GM21360 (cell line): ENCODE results near the gene PCDHAC1.
"Not testable (repeated sequence)": the region's sequence is repeated elsewhere in the genome, so short reads cannot be mapped to it uniquely, and the experiment has no call there.

Experiments
- ATAC-seq: cut with Tn5 transposase; IDR thresholded peaks from one replicate; pipeline ENCODE4 v1.9.1; 2021; ENCODE audit warnings: mild to moderate bottlenecking, moderate library complexity; ENCODE audit not compliant: unreplicated experiment

The PCDHAC1 gene, protein sequence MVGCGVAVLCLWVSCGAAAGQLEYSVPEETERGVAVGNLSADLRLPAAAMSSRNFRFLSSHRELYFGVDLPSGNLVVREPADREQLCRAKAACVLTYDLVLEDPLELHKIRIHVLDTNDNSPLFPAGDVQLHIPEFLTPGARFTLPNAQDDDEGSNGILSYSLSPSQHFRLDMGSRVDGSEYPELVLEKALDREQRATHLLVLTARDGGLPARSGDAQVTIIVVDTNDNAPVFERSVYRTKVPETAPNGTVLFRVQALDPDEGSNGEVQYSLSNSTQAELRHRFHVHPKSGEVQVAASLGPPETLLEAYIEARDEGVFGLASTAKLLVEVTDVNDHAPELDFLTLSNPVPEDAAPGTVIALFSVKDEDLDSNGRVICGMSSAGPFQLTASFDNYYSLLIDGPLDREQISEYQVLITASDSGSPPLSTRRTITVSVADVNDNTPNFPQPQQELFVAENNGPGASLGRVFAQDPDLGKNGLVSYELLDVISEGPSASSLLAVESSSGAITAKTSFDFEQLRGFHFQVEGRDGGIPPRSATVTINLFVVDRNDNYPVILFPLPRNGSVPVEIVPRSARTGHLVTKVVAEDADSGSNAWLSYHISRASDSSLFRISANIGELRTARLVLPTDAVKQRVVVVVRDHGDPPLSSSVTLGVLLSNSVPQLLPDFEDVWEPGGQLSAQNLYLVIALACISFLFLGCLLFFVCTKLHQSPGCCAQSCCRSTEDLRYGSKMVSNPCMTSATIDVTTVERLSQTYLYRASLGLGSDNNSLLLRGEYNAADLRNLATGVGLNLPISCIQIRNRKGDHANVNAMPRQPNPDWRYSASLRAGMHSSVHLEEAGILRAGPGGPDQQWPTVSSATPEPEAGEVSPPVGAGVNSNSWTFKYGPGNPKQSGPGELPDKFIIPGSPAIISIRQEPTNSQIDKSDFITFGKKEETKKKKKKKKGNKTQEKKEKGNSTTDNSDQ

DNA sequence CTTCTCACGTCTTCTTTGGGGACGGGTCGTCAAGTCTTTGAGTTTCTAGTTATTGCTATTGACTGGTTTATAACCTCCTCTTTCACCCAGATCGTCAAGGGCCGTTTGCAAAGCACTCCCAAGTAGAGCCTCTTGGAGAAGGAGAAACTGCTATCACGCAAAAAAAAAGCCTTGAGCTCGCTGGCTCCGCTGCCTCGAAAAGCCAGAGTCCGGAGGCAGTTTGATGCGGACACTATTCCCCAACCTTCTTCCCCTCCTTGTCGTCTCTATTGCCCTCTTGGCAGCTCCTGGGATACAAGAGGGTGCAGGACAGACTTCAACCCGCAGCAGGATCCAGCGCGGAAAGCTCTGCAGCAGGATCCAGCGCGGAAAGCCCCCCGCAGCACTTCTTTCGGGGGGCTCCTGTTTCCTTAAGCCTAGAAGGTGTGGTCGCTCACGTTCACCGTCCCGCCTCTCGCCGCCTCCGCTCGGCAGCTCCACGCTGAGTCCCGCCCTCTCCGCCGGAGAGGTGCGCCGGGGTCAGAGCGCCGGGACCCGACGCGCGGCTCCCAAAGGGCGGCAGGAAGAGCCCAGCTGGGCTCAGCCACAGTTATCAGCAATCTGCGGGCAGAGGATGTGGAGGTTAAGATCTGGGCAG is at the start of gene PCDHAC1:
Gene PCDHAC1, plus strand, starts transcription at position 494 of the 637 bp plus-strand sequence. CDS start 594 bp downstream, outside the sequence.
- ATAC-seq, result no peak

DNA sequence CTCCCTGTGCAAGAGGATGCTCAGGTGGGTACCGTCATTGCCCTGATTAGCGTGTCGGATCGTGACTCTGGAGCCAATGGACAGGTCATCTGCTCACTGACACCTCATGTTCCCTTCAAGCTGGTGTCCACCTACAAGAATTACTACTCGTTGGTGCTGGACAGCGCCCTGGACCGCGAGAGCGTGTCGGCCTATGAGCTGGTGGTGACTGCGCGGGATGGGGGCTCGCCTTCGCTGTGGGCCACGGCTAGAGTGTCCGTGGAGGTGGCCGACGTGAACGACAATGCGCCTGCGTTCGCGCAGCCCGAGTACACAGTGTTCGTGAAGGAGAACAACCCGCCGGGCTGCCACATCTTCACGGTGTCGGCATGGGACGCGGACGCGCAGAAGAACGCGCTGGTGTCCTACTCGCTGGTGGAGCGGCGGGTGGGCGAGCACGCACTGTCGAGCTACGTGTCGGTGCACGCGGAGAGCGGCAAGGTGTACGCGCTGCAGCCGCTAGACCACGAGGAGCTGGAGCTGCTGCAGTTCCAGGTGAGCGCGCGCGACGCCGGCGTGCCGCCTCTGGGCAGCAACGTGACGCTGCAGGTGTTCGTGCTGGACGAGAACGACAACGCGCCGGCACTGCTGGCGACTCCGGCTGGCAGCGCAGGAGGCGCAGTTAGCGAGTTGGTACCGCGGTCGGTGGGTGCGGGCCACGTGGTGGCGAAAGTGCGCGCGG is 49.4 kb upstream of the PCDHAC1 start:
- not testable (repeated sequence) for ATAC-seq

DNA sequence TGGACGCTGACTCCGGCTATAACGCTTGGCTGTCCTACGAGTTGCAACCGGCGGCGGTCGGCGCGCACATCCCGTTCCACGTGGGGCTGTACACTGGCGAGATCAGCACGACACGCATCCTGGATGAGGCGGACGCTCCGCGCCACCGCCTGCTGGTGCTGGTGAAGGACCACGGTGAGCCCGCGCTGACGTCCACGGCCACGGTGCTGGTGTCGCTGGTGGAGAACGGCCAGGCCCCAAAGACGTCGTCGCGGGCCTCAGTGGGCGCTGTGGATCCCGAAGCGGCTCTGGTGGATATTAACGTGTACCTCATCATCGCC is 48.9 kb upstream of the PCDHAC1 start:
- ATAC-seq, result no peak

DNA sequence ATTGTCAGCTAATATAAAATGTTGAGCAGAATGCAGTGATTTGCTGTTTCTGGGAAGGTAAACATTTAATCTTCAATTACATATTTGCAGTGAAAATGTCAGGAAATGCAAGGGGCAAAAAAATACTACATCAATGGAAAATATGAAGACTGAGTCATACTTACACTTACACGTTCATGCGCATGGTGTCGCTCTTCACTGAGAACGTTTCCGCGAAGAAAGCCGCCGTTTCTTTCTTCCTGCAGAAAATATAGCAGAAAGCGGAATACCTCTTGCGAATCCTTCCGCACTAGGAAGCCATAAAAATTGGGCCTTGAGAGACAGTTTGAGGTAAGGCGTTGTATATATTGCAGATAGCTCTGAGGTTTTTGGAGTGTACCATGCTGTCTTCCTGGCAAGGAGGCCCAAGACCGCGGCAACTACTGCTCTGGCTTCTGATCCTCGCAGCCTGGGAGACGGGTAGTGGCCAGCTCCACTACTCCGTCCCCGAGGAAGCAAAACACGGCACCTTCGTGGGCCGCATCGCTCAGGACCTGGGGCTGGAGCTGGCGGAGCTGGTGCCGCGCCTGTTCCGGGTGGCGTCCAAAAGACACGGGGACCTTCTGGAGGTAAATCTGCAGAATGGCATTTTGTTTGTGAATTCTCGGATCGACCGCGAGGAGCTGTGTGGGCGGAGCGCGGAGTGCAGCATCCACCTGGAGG is 44.1 kb upstream of the PCDHAC1 start, which contains the start of gene PCDHA13:
Gene PCDHA13, plus strand, starts transcription at position 236 of the 702 bp plus-strand sequence. Its CDS starts 145 bp downstream, at position 381.
- no peak for ATAC-seq

DNA sequence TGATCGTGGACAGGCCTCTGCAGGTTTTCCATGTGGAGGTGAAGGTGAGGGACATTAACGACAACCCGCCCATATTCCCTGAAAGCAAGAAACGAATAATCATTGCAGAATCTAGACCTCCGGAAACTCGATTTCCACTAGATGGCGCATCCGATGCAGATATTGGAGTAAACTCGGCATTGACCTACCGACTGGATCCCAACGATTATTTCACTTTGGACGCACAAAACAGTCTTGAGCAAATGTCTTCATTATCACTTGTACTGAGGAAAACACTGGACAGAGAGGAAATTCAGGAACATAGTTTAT is 43.6 kb upstream of the PCDHAC1 start:
- no peak for ATAC-seq

DNA sequence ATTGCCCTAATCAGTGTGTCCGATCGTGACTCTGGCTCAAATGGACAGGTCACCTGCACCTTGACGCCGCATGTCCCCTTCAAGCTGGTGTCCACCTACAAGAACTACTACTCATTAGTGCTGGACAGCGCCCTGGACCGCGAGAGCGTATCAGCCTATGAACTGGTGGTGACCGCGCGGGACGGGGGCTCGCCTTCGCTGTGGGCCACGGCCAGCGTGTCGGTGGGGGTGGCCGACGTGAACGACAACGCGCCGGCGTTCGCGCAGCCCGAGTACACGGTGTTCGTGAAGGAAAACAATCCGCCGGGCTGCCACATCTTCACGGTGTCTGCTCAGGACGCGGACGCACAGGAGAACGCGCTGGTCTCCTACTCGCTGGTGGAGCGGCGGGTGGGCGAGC is 42.7 kb upstream of the PCDHAC1 start:
- no peak for ATAC-seq

DNA sequence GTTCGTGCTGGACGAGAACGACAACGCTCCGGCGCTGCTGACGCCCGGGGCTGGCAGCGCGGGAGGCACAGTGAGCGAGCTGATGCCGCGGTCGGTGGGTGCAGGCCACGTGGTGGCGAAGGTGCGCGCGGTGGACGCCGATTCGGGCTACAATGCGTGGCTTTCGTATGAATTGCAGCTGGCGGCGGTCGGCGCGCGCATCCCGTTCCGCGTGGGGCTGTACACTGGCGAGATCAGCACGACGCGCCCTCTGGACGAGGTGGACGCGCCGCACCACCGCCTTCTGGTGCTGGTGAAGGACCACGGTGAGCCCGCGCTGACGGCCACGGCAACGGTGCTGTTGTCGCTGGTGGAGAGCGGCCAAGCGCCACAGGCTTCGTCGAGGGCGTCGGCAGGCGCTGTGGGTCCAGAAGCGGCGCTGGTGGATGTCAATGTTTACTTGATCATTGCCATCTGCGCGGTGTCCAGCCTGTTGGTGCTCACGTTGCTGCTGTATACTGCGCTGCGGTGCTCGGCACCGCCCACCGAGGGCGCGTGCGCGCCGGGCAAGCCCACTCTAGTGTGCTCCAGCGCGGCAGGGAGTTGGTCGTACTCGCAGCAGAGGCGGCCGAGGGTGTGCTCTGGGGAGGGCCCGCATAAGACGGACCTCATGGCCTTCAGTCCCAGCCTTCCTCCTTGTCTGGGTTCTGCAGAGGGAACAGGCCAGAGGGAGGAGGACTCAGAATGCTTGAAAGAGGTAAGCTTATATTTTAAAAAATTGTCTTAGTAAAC is 42.0 kb upstream of the PCDHAC1 start:
- no peak for ATAC-seq

DNA sequence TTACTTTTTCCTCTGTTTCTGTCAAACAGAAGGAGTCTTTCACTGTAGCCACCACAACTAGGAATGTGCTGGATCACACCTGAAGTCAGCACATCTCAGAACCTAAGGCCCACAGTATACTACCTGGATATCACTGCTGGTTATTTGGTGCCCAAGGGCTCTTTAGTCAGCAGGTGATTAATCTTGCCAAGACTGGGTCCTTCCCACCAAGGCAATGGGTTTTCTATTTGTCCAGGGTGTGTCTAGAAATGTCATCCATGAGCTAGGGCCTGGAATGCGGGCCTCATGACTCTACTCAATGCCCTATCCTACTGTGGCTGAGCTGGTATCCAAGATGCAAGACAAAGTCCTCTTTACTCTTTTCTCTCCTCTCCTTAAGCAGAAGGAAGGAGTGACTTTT is 9.8 kb upstream of the PCDHAC1 start:
- no peak for ATAC-seq

DNA sequence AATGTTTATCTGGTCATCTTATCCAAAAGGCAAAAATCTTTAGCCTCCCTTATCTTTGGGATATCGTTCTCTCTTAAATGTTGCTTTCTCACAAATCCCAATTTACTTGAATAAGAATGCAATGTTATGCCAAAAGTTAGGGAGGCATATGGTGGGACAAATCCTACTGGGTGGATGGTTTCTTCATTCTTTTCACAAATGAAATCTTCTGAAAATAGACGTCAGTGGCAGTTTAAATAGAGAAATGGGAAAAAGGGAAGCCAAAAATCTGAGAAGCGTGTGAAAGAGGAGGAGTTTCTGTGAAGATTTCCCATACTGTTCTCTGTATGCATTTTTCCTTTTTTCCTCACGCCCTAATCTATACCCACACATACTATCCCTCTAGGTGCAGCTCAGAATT is 2.5 kb upstream of the PCDHAC1 start:
- ATAC-seq, result no peak

DNA sequence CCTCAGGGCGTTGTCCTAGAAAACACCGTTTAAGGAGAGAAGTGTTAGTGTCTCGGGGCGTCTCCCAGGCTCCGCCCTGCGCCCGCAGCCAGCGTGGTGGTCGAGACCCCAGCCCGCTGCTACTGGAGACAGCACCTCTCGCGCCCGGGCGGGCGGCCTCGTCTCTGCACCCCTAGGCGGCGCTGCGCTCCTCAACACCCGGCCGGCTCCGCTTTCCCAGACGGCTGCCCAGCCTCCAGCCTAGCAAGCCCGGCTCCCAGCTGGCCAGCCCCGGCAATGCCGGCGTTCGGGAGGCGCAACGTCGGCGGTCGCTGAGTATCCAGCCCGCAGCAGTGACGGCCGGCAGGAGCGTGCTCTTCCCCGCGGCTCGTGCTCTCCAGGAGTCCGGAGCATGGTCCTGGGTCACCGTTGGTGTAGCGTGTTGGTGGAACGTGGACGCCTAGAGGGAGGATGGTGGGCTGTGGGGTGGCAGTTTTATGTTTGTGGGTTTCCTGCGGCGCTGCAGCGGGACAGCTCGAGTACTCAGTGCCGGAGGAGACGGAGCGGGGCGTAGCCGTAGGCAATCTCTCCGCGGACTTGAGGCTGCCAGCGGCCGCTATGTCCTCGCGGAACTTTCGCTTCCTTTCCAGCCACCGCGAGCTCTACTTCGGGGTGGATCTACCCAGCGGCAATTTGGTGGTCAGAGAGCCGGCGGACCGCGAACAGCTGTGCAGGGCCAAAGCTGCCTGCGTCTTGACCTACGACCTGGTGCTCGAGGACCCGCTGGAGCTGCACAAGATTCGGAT is 536 bp downstream of the PCDHAC1 start:
- ATAC-seq, result no peak

DNA sequence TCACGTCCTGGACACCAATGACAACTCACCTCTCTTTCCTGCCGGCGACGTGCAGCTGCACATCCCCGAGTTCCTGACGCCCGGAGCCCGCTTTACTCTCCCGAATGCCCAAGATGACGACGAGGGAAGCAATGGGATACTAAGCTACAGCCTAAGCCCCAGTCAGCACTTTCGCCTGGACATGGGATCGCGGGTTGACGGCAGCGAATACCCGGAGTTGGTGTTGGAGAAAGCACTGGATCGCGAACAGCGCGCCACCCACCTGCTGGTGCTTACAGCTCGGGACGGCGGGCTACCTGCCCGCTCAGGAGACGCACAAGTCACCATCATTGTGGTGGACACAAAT is 1.1 kb downstream of the PCDHAC1 start:
- no peak for ATAC-seq

DNA sequence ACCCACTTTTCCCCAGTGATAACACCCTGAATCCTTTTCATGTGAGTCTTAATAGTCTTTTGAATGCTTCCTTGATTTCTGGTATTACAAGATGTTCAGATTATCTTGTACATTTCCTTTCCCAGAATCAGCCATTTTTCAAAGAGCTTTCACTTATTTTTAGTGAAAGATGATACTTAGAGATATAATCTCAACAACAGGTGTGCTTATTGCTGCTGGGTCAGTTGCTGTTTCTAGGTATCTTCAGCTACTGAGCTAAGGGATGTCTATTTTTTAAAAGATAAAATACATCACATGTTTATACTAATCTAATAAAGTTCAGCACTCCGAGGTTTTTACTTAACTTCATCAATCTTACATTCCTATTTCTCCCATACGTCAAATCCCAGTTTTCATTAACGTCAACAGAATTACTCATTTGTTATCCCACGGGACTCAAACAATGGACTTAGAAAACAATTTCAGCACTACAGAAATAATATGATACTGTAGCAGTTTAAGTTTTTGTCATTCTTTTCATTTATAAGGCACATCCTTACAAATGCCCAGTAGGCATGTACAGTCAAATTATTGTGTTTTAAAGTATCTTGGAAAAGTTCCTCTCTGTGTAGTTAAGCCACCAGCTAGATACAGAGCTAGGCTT is 9.0 kb downstream of the PCDHAC1 start:
- no peak for ATAC-seq

DNA sequence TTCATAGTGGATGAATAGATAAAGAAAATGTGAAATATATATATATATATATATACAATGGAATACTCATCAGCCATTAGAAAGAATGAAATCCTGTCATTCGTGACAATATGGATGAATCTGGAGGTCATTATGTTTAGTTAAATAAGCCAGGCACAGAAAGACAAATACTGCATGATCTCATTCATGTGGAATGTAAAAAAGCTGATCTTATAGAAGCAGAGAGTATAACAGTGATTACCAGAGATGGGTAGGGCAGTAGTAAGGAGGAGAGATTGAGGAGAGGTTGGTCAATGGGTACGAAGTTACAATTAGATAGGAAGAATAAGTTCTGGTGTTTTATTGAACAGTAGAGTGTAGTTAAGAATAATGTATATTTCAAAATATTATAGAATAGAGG is 20.5 kb downstream of the PCDHAC1 start:
- ATAC-seq, result no peak

DNA sequence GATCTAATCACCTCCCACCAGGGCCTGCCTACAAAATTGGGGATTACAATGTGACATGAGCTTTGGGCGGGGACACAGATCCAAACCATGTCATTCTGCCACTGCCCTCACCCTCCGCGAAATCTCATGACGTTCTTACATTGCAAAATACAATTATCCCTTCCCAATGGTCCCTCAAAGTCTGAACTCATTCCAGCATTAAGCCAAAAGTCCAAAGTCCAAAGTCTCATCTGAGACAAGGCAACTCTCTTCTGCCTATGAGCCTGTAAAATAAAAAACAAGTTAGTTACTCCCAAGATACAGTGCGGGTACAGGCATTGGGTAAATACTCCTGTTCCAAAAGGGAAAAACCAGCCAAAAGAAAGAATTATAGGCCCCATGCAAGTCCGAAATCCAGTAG is 25.5 kb downstream of the PCDHAC1 start:
- ATAC-seq, result no peak

DNA sequence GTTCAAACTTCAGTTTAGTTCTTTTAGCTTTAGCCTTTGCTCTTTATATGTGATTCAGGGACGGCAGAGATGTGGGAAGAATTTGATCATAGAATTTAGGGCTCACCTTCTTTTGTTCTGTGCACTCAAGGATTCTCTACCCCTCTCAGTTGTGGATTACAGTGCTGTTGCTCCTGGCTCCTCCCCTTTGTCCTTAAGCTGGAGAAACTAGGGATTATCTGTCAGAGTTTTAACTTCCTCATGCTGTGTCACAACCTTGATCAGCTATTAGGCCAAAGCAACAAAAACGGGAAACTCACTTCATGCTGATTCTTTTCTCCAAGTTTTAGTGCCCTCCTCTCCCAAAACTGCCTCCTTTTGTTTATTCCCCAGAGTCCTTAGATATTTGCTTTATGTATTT is 27.1 kb downstream of the PCDHAC1 start:
- ATAC-seq, result no peak

DNA sequence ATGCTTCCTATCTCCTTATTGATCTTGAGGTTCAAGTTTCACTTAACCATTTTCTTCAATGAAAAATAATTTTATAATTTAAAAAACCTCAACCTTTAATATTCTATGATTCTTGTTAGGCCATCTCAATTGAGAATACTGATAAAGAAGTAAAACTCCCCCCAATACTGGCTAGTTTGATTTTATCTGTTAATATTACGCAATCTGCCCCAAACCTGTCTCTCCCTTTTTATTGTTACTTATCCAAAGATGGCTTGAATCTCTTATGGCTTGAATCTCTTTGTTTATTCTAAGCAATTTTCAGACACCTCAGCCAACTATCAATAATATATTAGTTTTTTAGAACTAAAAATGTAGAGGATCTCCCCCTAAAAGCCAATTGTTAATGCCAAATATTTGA is 36.1 kb downstream of the PCDHAC1 start:
- ATAC-seq, result no peak

DNA sequence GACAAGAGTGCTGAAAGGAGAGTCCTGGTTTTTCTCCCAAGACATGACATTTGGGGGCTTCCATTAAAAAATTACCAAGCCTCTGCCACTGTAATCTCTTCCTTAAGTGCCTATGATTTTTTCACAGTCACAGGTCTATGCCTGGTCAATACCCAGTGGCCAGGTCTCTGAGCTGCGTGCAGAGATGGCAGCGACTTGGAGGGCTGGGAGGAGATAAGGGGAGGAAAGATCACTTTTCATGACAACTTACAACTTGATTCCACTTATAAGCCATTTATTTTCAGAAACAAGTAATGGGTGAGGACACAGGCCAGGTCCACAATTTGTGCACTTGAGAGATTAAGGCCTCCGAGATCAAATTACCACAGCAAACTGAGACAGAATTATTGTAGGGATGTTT is 38.3 kb downstream of the PCDHAC1 start:
- ATAC-seq, result no peak

DNA sequence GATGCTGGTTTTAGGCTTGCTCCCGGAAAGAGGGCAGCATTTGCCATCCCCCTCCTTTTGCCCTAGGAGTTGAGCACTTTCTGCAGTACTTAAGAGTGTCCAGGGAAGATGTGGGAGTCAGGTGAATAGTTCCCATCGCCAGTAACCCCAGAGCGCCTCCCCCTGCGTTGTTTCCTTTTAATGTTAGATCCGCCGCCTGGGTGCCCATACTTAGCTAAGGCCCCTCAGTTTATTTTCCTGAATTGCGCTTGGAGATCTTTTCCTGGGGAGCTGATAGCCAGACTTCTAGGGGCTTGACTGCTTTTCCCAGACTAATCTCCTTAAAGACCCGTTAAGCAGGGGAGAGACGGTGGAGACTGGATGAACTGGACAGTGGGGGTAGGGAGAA is 39.8 kb downstream of the PCDHAC1 start:
- ATAC-seq, result no peak
